ENCODE results near the gene URB1.

URB1 gene

DNA sequence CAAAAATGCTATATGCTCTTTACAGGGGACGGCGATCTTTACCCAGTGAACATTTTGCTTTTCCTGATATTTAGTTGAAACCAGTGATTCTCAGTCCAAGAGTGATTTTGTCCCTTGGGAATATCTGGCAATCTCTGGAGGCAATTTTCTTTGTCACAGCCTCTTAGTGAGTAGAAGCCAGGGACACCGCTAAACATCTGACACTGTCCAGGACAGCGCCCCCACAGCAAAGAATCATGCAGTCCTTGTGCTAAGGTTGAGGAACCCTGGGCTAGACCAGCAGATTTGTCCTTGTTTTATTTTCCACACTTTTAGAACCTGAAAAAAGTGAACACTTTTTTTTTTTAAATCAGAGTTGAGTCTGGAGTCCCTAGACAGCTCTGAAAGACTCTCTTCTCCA lies 32.8 kb upstream of the URB1 start:
- Histone ChIP-seq H3K36me3 (ENCODE audit: insufficient read depth, low read length) (no peaks in the 10 kb centered on the region), H3K9me3 (ENCODE audit: low read length) (peaks cover 3% of the 10 kb centered on the region; the same call in 1 of the 2 replicates), H3K27me3 (ENCODE audit: insufficient read depth, low read length) (no peaks in the 10 kb centered on the region), H2AFZ (ENCODE audit: low read length) (no peak overlapping the region), H3K9me2 (ENCODE audit: low read depth, low read length) (no peaks in the 10 kb centered on the region), H3F3A (ENCODE audit: insufficient read depth, low read length) (no peaks in the 10 kb centered on the region), H3K79me2 (ENCODE audit: insufficient read depth, low read length) (no peaks in the 10 kb centered on the region), H3K27ac (ENCODE audit: low read depth, low read length, poor library complexity, severe bottlenecking) (no peak overlapping the region), H3K4me3 (ENCODE audit: low read depth, low read length, poor library complexity, severe bottlenecking) (no peak overlapping the region), H3K4me1 (ENCODE audit: insufficient read depth, low read length, severe bottlenecking) (no peaks in the 10 kb centered on the region), H3K4me2 (ENCODE audit: low read length) (no peak overlapping the region), H4K20me1 (ENCODE audit: insufficient read depth, low read length) (no peaks in the 10 kb centered on the region), H3K9ac (ENCODE audit: low read length) (no peak overlapping the region)
- TF ChIP-seq, protein P1, sequence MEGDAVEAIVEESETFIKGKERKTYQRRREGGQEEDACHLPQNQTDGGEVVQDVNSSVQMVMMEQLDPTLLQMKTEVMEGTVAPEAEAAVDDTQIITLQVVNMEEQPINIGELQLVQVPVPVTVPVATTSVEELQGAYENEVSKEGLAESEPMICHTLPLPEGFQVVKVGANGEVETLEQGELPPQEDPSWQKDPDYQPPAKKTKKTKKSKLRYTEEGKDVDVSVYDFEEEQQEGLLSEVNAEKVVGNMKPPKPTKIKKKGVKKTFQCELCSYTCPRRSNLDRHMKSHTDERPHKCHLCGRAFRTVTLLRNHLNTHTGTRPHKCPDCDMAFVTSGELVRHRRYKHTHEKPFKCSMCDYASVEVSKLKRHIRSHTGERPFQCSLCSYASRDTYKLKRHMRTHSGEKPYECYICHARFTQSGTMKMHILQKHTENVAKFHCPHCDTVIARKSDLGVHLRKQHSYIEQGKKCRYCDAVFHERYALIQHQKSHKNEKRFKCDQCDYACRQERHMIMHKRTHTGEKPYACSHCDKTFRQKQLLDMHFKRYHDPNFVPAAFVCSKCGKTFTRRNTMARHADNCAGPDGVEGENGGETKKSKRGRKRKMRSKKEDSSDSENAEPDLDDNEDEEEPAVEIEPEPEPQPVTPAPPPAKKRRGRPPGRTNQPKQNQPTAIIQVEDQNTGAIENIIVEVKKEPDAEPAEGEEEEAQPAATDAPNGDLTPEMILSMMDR (IDR thresholded peaks at IDR 0.05; ENCODE audit: low read length) = peak; percentile 9; the same call in 1 of the 2 replicates
- no peak for TF ChIP-seq EZH2 (IDR thresholded peaks at IDR 0.05; ENCODE audit: borderline replicate concordance, low read length)

DNA sequence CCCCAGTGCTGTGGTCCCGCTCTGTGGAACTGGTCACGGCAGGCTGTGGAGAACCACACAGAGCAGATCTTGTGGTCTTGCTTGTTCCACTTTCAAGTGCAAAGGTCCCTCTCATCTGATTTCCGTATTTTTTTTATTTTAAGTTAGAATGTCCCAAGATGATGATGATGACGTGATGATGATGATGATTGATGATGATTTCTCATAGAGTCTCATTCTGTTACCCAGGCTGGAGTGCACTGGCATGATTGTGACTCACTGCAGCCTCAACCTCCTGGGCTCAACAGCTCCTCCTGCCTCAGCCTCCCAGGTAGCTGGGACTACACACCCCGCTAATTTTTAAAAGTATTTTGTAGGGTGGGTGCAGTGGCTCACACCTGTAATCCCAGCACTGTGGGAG lies 31.9 kb upstream of the URB1 start:
- no peak overlapping the region for H3K4me3 ChIP-seq (ENCODE audit: low read depth, low read length, poor library complexity, severe bottlenecking)
- no peak overlapping the region for H3K9ac ChIP-seq (ENCODE audit: low read length)
- TF ChIP-seq EZH2 (IDR thresholded peaks at IDR 0.05; ENCODE audit: borderline replicate concordance, low read length) = no peak
- TF ChIP-seq, protein P1 (IDR thresholded peaks at IDR 0.05; ENCODE audit: low read length) = no peak
- no peaks in the 10 kb centered on the region for H3K9me2 ChIP-seq (ENCODE audit: low read depth, low read length)
- no peak overlapping the region for H3K27ac ChIP-seq (ENCODE audit: low read depth, low read length, poor library complexity, severe bottlenecking)
- no peaks in the 10 kb centered on the region for H3K79me2 ChIP-seq (ENCODE audit: insufficient read depth, low read length)
- no peaks in the 10 kb centered on the region for H4K20me1 ChIP-seq (ENCODE audit: insufficient read depth, low read length)
- H2AFZ ChIP-seq (ENCODE audit: low read length) = no peak overlapping the region
- peaks cover 3% of the 10 kb centered on the region; the same call in 1 of the 2 replicates for H3K9me3 ChIP-seq (ENCODE audit: low read length)
- no peaks in the 10 kb centered on the region for H3F3A ChIP-seq (ENCODE audit: insufficient read depth, low read length)
- H3K36me3 ChIP-seq (ENCODE audit: insufficient read depth, low read length) = no peaks in the 10 kb centered on the region
- H3K4me2 ChIP-seq (ENCODE audit: low read length) = no peak overlapping the region
- no peaks in the 10 kb centered on the region for H3K4me1 ChIP-seq (ENCODE audit: insufficient read depth, low read length, severe bottlenecking)
- no peaks in the 10 kb centered on the region for H3K27me3 ChIP-seq (ENCODE audit: insufficient read depth, low read length)

DNA sequence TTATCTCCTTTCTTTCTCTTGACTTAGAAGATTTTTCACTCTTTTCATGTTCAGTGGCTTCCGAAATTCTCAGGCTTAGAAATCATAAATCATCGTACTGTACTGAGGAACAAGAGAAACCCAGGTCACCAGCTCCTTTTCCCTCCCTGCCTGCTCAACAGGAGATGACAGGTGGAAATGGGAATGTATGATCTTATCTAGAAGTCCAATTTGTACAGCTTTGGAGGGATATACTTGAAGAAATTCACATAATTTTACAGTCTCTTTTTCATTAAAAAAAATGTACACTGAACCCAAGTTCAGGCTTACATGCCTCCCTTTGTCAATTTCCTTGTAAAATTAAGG lies 31.4 kb upstream of the URB1 start:
- no peaks in the 10 kb centered on the region for H3K79me2 ChIP-seq (ENCODE audit: insufficient read depth, low read length)
- no peak for TF ChIP-seq EZH2 (IDR thresholded peaks at IDR 0.05; ENCODE audit: borderline replicate concordance, low read length)
- TF ChIP-seq, protein P1 (IDR thresholded peaks at IDR 0.05; ENCODE audit: low read length) = no peak

More for the DNA sequence above, 31.4 kb upstream of the URB1 start:
- H3K27me3 ChIP-seq (ENCODE audit: insufficient read depth, low read length) = no peaks in the 10 kb centered on the region
- no peak overlapping the region for H3K4me2 ChIP-seq (ENCODE audit: low read length)
- H3K9ac ChIP-seq (ENCODE audit: low read length) = no peak overlapping the region
- H3K4me3 ChIP-seq (ENCODE audit: low read depth, low read length, poor library complexity, severe bottlenecking) = no peak overlapping the region
- no peaks in the 10 kb centered on the region for H3K4me1 ChIP-seq (ENCODE audit: insufficient read depth, low read length, severe bottlenecking)
- H3F3A ChIP-seq (ENCODE audit: insufficient read depth, low read length) = no peaks in the 10 kb centered on the region
- peaks cover 3% of the 10 kb centered on the region; the same call in 1 of the 2 replicates for H3K9me3 ChIP-seq (ENCODE audit: low read length)
- H2AFZ ChIP-seq (ENCODE audit: low read length) = no peak overlapping the region
- H3K9me2 ChIP-seq (ENCODE audit: low read depth, low read length) = no peaks in the 10 kb centered on the region
- no peak overlapping the region for H3K27ac ChIP-seq (ENCODE audit: low read depth, low read length, poor library complexity, severe bottlenecking)
- H3K36me3 ChIP-seq (ENCODE audit: insufficient read depth, low read length) = no peaks in the 10 kb centered on the region
- no peaks in the 10 kb centered on the region for H4K20me1 ChIP-seq (ENCODE audit: insufficient read depth, low read length)
